Vagina (tissue), 2 donors: ENCODE results near the gene BORCS8.

ENCODE experiments used
- POLR2A ChIP-seq, 2 donors: fragments of 450-650 bp; IDR thresholded peaks; one replicate each; pipeline ENCODE4 v1.6.1; 2017; ENCODE audit warnings: antibody characterized with exemption in 2 of 2, mild to moderate bottlenecking in 2 of 2, moderate library complexity in 2 of 2
- TF ChIP-seq, protein P1 (sequence below), 3 experiments: fragments of 450-650 bp in 2 of 3; fragments of 200-600 bp in 1 of 3; sonication (generic) in 1 of 3; IDR thresholded peaks; one replicate each; pipeline ENCODE4 v1.5.1; 2017 to 2019; ENCODE audit warnings: antibody characterized with exemption in 3 of 3, mild to moderate bottlenecking in 2 of 3, moderate library complexity in 2 of 3

DNA sequence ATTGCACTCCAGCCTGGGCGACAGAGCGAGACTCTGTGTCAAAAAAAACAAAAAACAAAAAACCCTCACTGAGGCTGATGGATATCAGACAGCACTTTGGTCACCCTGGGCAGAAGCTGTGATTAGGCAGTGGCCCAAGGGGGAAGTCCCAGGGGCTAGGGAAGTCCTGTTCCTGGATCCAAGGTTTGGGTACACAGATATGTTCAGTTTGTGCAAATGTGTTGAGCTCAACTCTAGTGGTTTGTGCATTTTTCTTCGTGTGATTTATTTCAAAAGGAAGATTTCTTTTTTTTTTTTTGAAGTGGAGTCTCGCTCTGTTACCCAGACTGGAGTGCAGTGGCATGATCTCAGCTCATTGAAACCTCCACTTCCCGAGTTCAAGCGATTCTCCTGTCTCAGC lies 34.1 kb downstream of the BORCS8 start:
- TF ChIP-seq, protein P1, sequence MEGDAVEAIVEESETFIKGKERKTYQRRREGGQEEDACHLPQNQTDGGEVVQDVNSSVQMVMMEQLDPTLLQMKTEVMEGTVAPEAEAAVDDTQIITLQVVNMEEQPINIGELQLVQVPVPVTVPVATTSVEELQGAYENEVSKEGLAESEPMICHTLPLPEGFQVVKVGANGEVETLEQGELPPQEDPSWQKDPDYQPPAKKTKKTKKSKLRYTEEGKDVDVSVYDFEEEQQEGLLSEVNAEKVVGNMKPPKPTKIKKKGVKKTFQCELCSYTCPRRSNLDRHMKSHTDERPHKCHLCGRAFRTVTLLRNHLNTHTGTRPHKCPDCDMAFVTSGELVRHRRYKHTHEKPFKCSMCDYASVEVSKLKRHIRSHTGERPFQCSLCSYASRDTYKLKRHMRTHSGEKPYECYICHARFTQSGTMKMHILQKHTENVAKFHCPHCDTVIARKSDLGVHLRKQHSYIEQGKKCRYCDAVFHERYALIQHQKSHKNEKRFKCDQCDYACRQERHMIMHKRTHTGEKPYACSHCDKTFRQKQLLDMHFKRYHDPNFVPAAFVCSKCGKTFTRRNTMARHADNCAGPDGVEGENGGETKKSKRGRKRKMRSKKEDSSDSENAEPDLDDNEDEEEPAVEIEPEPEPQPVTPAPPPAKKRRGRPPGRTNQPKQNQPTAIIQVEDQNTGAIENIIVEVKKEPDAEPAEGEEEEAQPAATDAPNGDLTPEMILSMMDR (IDR thresholded peaks at IDR 0.05) = no peak
- TF ChIP-seq POLR2A (IDR thresholded peaks at IDR 0.05) = no peak
